ENCODE results near the gene PVALEF.

DNA sequence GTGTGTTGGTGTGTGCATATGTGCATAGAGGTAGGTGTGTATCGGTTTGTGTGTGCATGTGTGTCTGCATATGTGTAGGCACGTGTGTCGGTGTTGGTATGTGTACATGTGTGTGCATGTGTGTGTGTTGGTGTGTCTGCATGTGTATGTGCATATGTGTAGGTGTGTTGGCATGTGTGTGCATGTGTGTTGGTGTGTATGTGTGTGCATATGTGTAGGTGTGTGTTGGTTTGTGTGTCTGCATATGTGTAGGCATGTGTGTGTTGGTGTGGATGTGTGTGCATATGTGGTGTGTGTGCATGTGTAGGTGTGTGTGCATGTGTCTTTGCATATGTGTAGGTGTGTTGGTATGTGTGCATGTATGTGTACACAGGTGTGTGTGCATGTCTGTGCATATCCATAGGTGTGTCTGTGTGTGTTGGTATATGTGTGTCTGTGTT is 4.6 kb downstream of the PVALEF start:
- TF ChIP-seq POLR2AphosphoS5 (IDR thresholded peaks at IDR 0.05) (no peak), CTCF (IDR thresholded peaks at IDR 0.05) (no peak), POLR2A (IDR thresholded peaks at IDR 0.05) (no peak)
